Melanocyte of skin (primary cell): ENCODE data around the gene WDR31. TPM values are rescaled to one million over a fixed set of nuclear protein-coding genes. Genes with fewer than 3 reads are reported as not detected.

Experiments
- total RNA-seq, 2 donors: library from RNA; depleted of rRNA; stranded (reverse); fragments of >200 nt; gene quantifications; 2 replicates each; pipeline ENCODE4 v1.2.3, GENCODE V29; 2012

WDR31 gene
- total RNA-seq = 1 to 10 TPM in 1 of 2 donors, under 1 TPM in 1; 1.00 to 1.7 TPM

GRCh38 chr9:113340011-113340699 lies at the start of gene WDR31:
Gene WDR31, minus strand, starts transcription at chr9:113340275. Its CDS starts 8,253 bp downstream, at chr9:113332022.

GRCh38 chr9:113376634-113377567 lies 36.8 kb upstream of the WDR31 start, which contains the start of gene HDHD3:
Gene HDHD3, minus strand, starts transcription at chr9:113376986. Its CDS starts 2,632 bp downstream, at chr9:113374354.

GRCh38 chr9:113349445-113350094 lies 9.5 kb upstream of the WDR31 start, which contains the start of gene BSPRY:
Gene BSPRY, plus strand, starts transcription at chr9:113349541. Its CDS starts 39 bp downstream, at chr9:113349580.

GRCh38 chr9:113302792-113303418 lies 37.2 kb downstream of the WDR31 start, which contains the start of gene RNF183:
Gene RNF183, minus strand, starts transcription at chr9:113303376. Its CDS starts 5,192 bp downstream, at chr9:113298184.

DNA sequence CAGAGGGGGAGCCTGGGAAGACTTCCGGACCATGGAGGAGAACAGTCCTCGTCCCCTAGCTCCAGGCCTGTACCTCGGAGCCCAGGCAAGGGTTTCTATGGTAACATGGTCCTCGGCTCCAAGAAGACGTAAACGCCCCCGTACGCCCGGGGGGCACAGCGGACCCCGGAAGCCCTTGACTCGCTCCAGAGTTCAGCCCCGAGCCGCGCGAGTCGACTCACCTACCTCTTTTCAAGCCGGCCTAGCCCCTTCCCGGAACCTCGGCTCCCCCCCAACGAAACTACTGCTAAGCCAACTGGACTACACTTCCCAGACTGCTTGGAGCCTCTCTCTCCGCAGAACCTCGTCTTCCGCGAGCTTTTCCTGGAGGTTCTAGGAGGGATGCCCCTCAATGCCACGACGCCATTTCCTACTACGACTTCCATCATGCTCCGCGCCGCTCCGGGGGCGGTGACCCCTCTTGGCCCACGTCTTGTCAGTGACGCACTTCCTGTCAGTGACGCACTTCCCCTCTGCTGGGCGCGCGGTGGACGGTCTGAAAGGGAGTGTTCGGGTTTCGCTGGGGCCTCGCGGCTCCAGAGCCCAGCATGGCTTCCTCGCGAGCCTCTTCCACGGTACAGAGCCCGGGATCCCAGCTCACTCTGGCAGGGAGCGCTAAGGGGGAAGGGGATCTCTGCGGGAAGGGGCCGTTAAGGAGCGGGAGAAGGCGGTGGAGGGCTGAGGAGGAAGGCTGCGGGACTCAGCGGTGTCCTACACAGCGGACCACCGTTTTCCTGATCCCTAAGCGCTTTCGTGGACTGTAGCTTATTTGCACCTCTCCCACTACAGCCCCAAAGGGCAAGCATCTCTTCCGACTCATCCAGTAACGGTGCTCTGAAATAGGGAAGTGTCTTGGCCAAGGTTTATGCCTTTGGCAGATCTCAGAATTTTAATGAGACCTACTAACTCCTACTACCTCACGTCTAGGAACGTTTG lies 64.6 kb downstream of the WDR31 start, which contains the start of the genes CDC26 and PRPF4:
CDC26 (minus strand) TSS at position 416 of the 975 bp plus-strand sequence. CDS start 3,065 bp downstream, outside the sequence.
PRPF4 (plus strand) TSS at position 502 of the 975 bp plus-strand sequence; CDS start at position 588, 86 bp downstream.

Other genes starting within 250 kb of the WDR31 start
- 1 to 10 TPM; 8.3 to 10.0 TPM for gene SLC31A2, start 189.3 kb downstream of the WDR31 start, total RNA-seq
- gene FKBP15, start 119.0 kb downstream of the WDR31 start, total RNA-seq = 10 to 100 TPM; 33.7 to 38.3 TPM
- 10 to 100 TPM; 34.8 to 70.3 TPM for gene SLC31A1, start 118.7 kb downstream of the WDR31 start, total RNA-seq
- 10 to 100 TPM; 22.0 to 37.3 TPM for gene CDC26, start 64.7 kb downstream of the WDR31 start, total RNA-seq
- 10 to 100 TPM; 19.6 to 49.3 TPM for gene PRPF4, start 64.6 kb downstream of the WDR31 start, total RNA-seq
- gene RNF183, start 36.9 kb downstream of the WDR31 start, total RNA-seq = not detected
- under 1 TPM; 0.34 to 0.67 TPM for gene BSPRY, start 9.3 kb upstream of the WDR31 start, total RNA-seq
- 10 to 100 TPM; 17.9 to 25.0 TPM for gene HDHD3, start 36.7 kb upstream of the WDR31 start, total RNA-seq
- gene ALAD, start 61.0 kb upstream of the WDR31 start, total RNA-seq = 10 to 100 TPM; 28.6 to 33.4 TPM
- 10 to 100 TPM; 43.7 to 81.6 TPM for gene POLE3, start 70.4 kb upstream of the WDR31 start, total RNA-seq
- gene C9orf43, start 70.5 kb upstream of the WDR31 start, total RNA-seq = 1 to 10 TPM; 1.7 TPM
- 10 to 100 TPM in 1 of 2 donors, 1 to 10 TPM in 1; 9.3 to 13.3 TPM for gene RGS3, start 123.5 kb upstream of the WDR31 start, total RNA-seq